ENCODE measurements around the gene CDC23.
"Not testable (repeated sequence)": the region's sequence is repeated elsewhere in the genome, so short reads cannot be mapped to it uniquely, and the experiment has no call there.

Gene CDC23

DNA sequence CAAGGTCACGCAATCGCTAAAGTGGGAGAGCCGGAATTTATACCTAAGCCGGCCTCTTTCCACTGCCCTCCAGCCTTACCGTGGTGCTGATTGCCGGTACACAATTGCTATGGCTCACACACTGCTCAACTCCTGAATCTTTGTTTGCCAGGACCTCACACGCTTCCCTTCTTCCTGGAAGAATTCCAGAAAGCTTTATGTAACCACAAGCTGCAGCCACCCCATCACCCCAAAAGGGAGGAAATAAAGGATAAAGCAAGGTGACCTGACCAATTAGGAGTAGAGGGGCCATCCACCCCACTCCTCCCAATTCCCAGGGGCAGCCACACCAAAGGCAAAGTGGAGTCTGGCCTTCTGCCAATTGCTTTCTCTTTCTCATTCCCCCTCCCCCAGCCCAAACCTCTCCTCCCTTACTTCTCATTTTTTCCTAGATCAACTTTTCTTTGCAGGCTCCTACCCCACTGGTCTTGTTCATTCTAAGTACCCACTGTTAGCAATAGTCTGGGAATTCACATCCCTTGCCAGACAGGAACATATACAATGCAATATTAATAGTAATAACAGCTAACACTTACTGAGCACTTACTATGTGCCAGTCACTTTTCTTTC is 18.0 kb upstream of the CDC23 start:
- ATAC-seq, result no peak
- H3K27ac Mint-ChIP-seq, result no peak overlapping the region
- no peak overlapping the region for H3K4me3 Mint-ChIP-seq
- H3K4me1 Mint-ChIP-seq, result no peaks in the 10 kb centered on the region
- no peak for DNase-seq
- H3K9me3 Mint-ChIP-seq, result peaks cover 0 to under 1% of the 10 kb centered on the region in 2 donors
- peaks cover 15% of the 10 kb centered on the region for H3K27me3 Mint-ChIP-seq

DNA sequence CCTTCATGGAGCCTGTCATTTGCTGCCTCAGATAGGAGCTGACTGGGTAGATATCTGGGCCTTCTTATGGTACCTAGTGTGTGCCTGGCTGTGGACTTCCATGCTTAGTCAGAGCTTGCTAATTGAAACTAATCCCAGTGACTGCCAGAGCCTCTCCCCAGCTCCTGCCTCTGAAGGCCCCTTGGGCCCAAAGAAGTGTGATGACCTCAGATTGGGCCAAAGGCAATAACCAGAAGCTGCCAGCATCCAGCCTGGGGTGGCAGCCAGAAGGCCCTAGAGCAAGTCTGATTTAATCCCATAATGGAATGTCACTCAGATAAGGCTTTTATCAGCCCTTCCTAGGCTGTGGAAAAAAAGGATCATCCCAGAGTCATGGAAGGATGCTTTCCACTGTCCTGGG is 17.1 kb upstream of the CDC23 start:
- Mint-ChIP-seq H3K9me3 (peaks cover 0 to 4% of the 10 kb centered on the region in 2 donors), H3K27ac (no peak overlapping the region), H3K4me1 (no peaks in the 10 kb centered on the region), H3K27me3 (peaks cover 15% of the 10 kb centered on the region), H3K4me3 (no peak overlapping the region)
- DNase-seq (no peak), ATAC-seq (no peak)

DNA sequence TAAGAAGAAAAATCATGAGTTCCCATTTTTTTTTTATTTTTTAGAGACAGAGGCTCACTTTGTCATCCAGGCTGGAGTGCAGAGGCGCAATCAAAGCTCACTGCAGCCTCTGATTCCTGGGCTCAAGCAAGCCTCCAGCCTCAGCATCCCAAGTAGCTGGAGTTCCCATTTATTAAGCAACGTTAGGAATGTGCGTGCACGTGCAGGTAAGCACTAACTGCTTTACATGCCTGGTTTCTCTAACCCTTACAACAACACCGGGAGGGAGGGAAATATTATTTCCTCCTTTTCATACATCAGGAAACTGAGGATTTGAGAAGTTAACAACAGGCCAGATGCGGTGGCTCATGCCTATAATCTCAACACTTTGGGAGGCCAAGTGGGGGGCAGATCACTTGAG is 16.3 kb upstream of the CDC23 start:
- Mint-ChIP-seq H3K4me3 (no peak overlapping the region), H3K9me3 (peaks cover 0 to 4% of the 10 kb centered on the region in 2 donors), H3K4me1 (no peaks in the 10 kb centered on the region), H3K27me3 (peaks cover 6% of the 10 kb centered on the region), H3K27ac (no peak overlapping the region)
- DNase-seq (no peak), ATAC-seq (no peak)

DNA sequence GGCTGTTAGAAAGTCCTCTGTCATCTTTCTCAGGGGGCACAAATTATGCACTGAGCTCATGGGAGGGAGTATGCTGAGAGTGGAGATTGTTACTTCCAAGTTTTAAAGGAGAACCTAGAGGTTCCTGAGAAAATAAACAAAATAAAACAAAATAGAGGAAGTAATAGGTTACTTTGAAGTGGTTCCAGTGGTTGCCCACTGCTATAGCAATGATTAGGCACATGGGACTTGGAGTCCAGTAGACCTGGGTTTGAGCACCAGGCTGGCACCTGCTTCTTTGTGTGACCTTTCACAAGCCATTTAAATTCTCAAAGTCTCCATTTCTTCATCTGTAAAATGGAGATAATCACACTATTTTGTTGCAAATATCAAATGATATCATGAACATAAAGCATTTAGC is 13.8 kb upstream of the CDC23 start:
- H3K27ac Mint-ChIP-seq, result no peak overlapping the region
- DNase-seq, result no peak
- H3K27me3 Mint-ChIP-seq, result peaks cover 18% of the 10 kb centered on the region
- H3K9me3 Mint-ChIP-seq, result peaks cover 0 to 4% of the 10 kb centered on the region in 2 donors
- no peak for ATAC-seq
- peaks cover 6% of the 10 kb centered on the region for H3K4me1 Mint-ChIP-seq
- H3K4me3 Mint-ChIP-seq, result no peak overlapping the region

DNA sequence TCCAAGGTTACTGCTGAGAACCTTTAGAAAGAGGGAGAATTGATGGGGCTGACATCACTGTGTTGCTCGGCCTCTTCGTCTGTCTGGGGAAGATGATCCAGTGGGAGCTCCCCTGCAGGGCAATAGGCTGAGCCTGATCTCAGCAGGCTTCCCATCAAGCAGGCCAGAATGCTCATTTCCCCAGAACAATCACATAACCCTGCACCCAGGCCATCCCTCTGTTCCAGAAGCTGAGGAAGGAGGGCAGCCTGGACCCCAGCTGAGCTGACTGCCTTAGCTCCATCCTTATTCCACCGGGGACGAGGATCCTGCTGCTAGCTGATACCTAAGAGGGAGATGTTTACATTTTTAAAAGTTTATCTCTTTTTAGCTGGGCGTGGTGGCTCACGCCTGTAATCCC is 11.6 kb upstream of the CDC23 start:
- DNase-seq (no peak), ATAC-seq (no peak)
- Mint-ChIP-seq H3K4me3 (no peak overlapping the region), H3K4me1 (peaks cover 6% of the 10 kb centered on the region), H3K9me3 (peaks cover 0 to 4% of the 10 kb centered on the region in 2 donors), H3K27me3 (peaks cover 18% of the 10 kb centered on the region), H3K27ac (no peak overlapping the region)

DNA sequence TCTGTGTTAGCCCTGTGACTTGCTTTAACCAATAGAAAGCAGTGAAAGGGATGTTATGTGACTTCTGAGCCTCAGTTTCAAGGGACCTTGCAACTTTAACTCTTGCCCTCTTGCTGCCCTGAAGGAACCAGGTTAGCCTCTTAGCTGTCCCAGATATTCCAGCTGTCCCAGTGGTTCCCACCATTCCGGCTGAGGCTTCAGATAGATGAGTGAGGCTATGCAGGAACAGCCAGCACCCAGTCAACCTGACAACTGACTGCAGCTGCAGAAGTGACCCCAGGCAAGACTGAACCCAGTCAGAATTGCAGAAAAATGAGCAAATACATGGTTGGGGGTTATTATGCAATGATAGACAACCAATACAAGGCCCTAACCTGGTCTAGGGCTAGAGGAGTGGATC is 10.4 kb upstream of the CDC23 start:
- DNase-seq, result no peak
- Mint-ChIP-seq H3K27me3 (peaks cover 26% of the 10 kb centered on the region), H3K4me1 (peaks cover 6% of the 10 kb centered on the region), H3K9me3 (peaks cover 0 to 4% of the 10 kb centered on the region in 2 donors), H3K27ac (no peak overlapping the region), H3K4me3 (no peak overlapping the region)
- ATAC-seq, result no peak

DNA sequence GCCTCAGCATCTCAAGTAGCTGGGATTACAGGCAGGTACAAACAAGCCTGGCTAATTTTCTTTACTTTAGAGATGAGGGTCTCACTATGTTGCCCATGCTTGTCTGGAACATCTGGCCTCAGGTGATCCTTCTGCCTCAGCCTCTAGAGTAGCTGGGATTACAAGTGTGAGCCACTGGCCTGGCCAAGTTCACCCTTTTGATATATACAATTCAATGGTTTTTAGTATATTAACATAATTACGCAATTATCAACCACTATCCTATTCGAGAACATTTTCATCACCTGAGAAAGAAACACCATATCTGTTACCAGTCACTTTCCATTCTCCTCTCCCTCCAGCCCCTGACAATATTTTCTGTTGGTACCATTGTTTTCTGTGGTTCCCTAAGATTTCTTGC is 3.7 kb upstream of the CDC23 start:
- Mint-ChIP-seq H3K9me3 (no peaks in the 10 kb centered on the region), H3K4me3 (no peak overlapping the region), H3K27ac (no peak overlapping the region), H3K27me3 (peaks cover 9% of the 10 kb centered on the region), H3K4me1 (peaks cover 18% of the 10 kb centered on the region)
- ATAC-seq, result no peak
- no peak for DNase-seq

DNA sequence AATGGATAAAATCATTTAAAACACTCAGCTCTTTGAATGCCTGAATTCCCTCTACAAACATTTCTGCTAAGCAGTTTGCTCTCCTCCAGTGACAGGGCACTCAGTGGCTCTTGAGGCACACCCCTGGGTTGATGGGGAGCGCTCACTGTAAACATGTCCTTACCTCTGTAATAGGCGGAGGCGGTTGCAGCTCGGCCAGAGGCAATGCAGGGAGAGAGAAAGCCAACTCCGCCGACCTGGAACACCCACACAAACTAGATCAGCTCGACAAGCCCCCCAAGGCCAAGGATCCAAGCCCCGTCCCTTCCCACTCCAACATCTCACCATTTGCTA is 329 bp downstream of the CDC23 start:
- DNase-seq (no peak), ATAC-seq (peak; percentile 49)
- peak overlapping the region; percentile 96 to 99 for H3K4me3 Mint-ChIP-seq
- no peaks in the 10 kb centered on the region for H3K9me3 Mint-ChIP-seq
- H3K4me1 Mint-ChIP-seq, result peaks cover 29% of the 10 kb centered on the region
- no peaks in the 10 kb centered on the region for H3K27me3 Mint-ChIP-seq
- H3K27ac Mint-ChIP-seq, result peak overlapping the region; percentile 98 to 100

DNA sequence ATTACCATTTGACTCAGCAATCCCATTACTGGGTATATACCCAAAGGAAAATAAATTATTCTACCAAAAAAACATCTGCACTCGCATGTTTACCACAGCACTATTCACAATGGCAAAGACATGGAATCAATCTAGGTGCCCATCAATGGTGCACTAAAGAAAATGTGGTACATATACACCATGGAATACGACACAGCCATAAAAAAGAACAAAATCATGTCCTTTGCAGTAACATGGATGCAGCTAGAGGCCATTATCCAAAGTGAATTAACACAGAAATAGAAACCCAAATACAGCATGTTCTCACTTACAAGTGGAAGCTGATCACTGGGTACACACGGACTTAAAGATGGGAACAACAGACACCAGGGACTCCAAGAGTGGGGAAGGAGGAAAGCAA is 2.1 kb downstream of the CDC23 start:
- H3K4me3 Mint-ChIP-seq, result peak overlapping the region in 1 of 2 donors; percentile 13
- no peaks in the 10 kb centered on the region for H3K27me3 Mint-ChIP-seq
- peaks cover 29% of the 10 kb centered on the region for H3K4me1 Mint-ChIP-seq
- no peak for DNase-seq
- no peaks in the 10 kb centered on the region for H3K9me3 Mint-ChIP-seq
- ATAC-seq, result no peak
- no peak overlapping the region for H3K27ac Mint-ChIP-seq

DNA sequence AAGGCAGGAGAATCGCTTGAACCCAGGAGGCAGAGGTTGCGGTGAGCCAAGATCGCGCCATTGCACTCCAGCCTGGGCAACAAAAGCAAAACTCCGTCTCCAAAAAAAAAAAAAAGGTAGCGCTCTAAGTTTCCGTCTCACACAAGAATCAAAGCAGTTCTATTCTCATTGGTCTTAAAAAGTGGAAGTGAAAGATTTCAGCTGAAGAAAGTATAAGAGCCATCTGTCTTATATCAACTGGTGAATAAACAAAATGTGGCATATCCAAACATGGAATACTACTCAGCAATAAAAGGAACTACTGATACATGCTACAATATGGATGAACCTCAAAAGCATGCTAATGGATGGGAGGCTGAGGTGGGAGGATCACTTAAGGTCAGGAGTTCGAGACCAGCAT is 19.3 kb downstream of the CDC23 start:
- H3K4me1 Mint-ChIP-seq, H3K4me3 Mint-ChIP-seq, ATAC-seq, DNase-seq, H3K27me3 Mint-ChIP-seq, H3K9me3 Mint-ChIP-seq, H3K27ac Mint-ChIP-seq: not testable (repeated sequence)

DNA sequence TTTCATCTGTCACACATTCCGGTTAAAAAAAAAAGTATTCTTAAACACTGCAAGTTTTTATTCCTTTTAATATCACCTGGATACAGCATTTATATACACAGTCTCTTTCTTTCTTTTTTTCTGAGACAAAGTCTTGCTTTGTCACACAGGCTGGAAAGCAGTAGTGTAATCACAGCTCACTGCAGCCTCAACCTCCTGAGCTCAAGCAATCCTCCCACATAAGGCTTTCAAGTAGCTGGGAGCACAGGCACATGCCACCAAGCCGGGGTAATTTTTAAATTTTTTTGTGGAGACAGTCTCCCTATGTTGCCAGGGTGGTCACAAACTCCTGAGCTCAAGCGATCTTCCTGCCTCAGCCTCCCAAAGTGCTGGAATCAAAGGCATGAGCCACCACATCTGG is 20.3 kb downstream of the CDC23 start:
- H3K4me1 Mint-ChIP-seq, result no peaks in the 10 kb centered on the region
- no peak for DNase-seq
- ATAC-seq, result no peak
- no peak overlapping the region for H3K27ac Mint-ChIP-seq
- no peaks in the 10 kb centered on the region for H3K27me3 Mint-ChIP-seq
- no peaks in the 10 kb centered on the region for H3K9me3 Mint-ChIP-seq
- H3K4me3 Mint-ChIP-seq, result no peak overlapping the region

DNA sequence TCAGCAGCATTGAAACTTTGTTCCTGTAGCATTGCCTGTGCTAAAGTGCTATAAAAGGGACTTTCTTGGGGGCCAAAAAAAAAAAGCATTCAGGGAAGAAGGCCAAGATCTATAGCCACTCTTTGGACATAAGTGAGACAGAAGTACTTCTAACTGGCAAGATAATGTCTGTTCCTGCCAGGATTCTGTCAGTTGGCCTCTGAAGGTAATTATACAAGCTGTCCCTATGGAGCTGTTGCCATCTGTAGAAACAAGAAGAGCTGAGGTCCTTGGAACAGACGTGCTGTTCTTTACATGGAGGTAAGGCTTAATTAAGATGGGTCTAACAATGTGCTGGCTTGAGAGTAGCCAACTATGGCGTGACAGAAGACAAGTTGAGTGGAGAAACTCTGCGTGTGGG is 24.5 kb downstream of the CDC23 start:
- Mint-ChIP-seq H3K27ac (peak overlapping the region; percentile 16 to 22), H3K27me3 (no peaks in the 10 kb centered on the region), H3K9me3 (no peaks in the 10 kb centered on the region), H3K4me3 (no peak overlapping the region), H3K4me1 (no peaks in the 10 kb centered on the region)
- DNase-seq, result no peak
- ATAC-seq, result no peak

DNA sequence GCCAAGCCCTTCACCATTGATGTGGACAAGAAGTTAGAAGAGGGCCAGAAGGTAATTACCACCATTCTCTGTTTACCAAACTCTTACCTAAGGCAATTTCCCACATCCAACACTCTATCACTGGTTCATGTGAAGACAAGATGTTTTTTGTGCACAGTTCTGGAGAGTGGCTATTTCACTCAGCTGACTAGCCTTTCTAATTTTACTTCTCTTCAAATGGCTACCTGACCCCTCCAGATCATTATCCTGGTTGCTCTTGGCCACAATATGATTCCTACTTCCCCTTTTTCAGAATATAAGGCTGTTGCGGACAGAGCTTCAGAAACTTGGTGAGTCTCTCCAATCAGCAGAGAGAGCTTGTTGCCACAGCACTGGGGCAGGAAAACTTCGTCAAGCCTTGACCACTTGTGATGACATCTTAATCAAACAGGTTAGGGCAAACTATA is 27.1 kb downstream of the CDC23 start:
- Mint-ChIP-seq H3K27me3 (no peaks in the 10 kb centered on the region), H3K27ac (peak overlapping the region in 1 of 2 donors; percentile 9), H3K9me3 (no peaks in the 10 kb centered on the region), H3K4me1 (no peaks in the 10 kb centered on the region), H3K4me3 (no peak overlapping the region)
- ATAC-seq, result no peak
- no peak for DNase-seq

DNA sequence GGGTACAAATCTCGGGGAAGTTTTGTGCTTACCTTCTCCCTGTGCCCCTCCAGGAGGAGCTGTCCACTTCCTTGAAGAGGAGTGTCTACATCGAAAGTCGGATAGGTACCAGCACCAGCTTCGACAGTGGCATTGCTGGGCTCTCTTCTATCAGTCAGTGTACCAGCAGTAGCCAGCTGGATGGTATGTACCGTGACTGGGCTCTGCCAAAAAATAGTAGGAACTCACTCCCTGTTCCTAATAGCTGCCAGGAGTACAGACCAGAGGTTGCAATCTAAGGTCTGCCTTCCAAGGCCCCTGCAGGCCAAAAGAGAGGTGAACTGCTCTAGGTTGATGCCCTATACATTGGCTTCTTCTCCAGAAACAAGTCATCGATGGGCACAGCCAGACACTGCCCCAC is 30.3 kb downstream of the CDC23 start:
- DNase-seq (no peak), ATAC-seq (no peak)
- H3K27me3 Mint-ChIP-seq, result no peaks in the 10 kb centered on the region
- H3K9me3 Mint-ChIP-seq, result no peaks in the 10 kb centered on the region
- no peak overlapping the region for H3K4me3 Mint-ChIP-seq
- no peak overlapping the region for H3K27ac Mint-ChIP-seq
- H3K4me1 Mint-ChIP-seq, result peaks cover under 1% of the 10 kb centered on the region

DNA sequence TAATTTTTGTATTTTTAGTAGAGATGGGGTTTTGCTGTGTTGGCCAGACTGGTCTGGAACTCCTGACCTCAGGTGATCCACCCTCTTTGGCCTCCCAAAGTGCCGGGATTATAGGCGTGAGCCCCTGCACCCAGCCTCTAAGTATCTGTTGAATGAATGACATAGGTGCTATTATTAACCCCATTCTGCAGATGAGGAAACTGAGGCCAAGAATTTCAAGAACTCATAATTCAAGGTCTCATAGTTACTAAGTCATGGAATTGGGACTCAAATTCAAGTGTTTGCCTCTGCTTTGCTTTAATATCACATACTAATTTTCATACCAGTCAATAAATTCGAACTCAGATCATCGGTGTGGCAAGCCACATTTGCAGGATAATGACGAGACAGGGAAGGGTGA is 32.3 kb downstream of the CDC23 start:
- peak overlapping the region in 1 of 2 donors; percentile 53 for H3K27ac Mint-ChIP-seq
- ATAC-seq, result no peak
- no peaks in the 10 kb centered on the region for H3K9me3 Mint-ChIP-seq

DNA sequence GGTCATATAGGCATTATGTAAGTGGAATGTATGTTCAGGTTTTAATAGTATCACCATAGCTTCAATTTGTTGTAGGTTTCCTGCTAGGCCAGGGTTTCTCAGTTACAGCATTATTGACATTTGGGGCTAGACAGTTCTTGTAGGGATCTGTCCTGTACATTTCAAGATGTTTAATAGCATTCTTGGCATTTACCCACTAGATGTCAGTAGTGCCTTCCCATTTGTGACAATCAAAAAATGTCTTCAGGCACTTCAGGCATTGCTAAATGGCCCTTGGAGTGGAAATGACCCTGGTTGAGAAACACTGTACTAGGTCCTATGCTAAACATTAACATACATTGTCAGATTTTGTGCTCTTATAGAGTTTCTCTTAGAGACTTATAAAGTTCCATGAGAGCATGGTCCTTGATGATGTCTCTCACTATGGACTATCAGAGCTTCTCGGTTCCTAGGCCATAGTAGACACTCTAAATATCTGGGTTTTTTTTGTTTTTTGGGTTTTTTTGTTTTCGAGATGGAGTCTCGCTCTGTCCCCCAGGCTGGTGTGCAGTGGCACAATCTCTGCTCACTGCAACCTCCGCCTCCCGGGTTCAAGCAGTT is 32.8 kb downstream of the CDC23 start:
- peak; percentile 18 to 19 for DNase-seq
- Mint-ChIP-seq H3K27ac (peak overlapping the region; percentile 19 to 64), H3K27me3 (no peaks in the 10 kb centered on the region), H3K4me3 (no peak overlapping the region), H3K9me3 (no peaks in the 10 kb centered on the region), H3K4me1 (peaks cover 9% of the 10 kb centered on the region)
- ATAC-seq, result peak; percentile 49

More for the DNA sequence above, 32.3 kb downstream of the CDC23 start:
- H3K4me3 Mint-ChIP-seq, result peak overlapping the region in 1 of 2 donors; percentile 26
- no peaks in the 10 kb centered on the region for H3K27me3 Mint-ChIP-seq
- no peak for DNase-seq
- peaks cover 9% of the 10 kb centered on the region for H3K4me1 Mint-ChIP-seq
